Ovary (tissue), 3 donors: ENCODE data around the gene CSRP3.

Source experiments
- POLR2A ChIP-seq: fragments of 450-650 bp; IDR thresholded peaks from one replicate; pipeline ENCODE4 v1.6.1; 2017; ENCODE audit warnings: antibody characterized with exemption, mild to moderate bottlenecking, moderate library complexity
- TF ChIP-seq, protein P1 (sequence below), 3 donors: fragments of 450-650 bp in 2 of 3; fragments of 200-600 bp in 1 of 3; IDR thresholded peaks; one replicate each; pipeline versions ENCODE4 v1.5.1 to v1.8.0; 2016 to 2022; ENCODE audit warnings: antibody characterized with exemption in 3 of 3, mild to moderate bottlenecking in 1 of 3
- donor health status: DM: no; HTN: no; CAD: no.

DNA sequence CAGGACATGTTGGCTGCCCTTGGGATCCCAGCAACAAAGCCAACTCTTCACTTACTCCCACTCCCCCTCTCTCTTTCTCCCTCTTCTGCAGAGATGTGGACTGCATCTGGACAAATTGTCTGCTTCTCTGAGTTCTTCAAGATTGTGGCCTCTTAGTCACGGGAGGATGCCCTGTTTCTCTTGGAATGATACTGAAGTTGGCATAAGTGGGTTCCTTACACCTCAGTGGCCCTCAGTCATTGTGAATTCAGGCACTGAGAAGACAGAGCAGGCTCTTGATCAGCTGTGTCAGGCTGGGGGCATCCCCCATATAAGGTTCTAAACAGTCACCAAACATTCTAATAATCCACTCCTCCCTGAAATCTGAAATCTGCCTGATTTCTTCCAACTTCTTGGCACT lies 45.0 kb upstream of the CSRP3 start:
- TF ChIP-seq POLR2A = no peak
- TF ChIP-seq, protein P1, sequence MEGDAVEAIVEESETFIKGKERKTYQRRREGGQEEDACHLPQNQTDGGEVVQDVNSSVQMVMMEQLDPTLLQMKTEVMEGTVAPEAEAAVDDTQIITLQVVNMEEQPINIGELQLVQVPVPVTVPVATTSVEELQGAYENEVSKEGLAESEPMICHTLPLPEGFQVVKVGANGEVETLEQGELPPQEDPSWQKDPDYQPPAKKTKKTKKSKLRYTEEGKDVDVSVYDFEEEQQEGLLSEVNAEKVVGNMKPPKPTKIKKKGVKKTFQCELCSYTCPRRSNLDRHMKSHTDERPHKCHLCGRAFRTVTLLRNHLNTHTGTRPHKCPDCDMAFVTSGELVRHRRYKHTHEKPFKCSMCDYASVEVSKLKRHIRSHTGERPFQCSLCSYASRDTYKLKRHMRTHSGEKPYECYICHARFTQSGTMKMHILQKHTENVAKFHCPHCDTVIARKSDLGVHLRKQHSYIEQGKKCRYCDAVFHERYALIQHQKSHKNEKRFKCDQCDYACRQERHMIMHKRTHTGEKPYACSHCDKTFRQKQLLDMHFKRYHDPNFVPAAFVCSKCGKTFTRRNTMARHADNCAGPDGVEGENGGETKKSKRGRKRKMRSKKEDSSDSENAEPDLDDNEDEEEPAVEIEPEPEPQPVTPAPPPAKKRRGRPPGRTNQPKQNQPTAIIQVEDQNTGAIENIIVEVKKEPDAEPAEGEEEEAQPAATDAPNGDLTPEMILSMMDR (IDR thresholded peaks at IDR 0.05) = no peak
